ENCODE results near the gene PRR11. TPM values are rescaled to one million over a fixed set of nuclear protein-coding genes. Genes with fewer than 3 reads are reported as not detected.

The PRR11 gene
- total and polyA plus RNA-seq, 2 of the 8 experiments (the other 6 are each of a cell fraction or from before 2014, with no cell fraction given) = 32.7 to 83.0 TPM

DNA sequence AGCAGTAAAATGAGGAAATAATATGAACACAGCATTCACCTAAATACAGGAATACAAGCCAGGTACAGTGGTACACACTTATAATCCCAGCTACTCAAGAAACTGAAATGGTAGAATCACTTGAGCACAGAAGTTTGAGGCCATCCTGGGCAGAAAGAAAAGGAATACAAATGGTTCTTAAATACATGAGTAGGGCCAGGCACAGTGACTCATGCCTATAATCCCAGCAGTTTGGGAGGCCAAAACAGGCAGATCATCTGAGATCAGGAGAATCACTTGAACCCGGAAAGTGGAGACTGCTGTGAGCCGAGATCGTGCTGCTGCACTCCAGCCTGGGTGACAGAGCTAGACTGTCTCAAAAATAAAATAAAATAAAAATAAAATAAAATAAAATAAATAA is 31.3 kb downstream of the PRR11 start:
- CTCF ChIA-PET (ENCODE audit: partially characterized antibody) = no interaction called here
- peaks cover 0 to 2% of the 10 kb centered on the region in 2 experiments for H4K20me1 ChIP-seq (replicated peaks in 1 of 2; ENCODE audit: control insufficient read depth in 1 of 2, insufficient read depth in 2 of 2, low read length in 2 of 2)
- no peak overlapping the region for H4K8ac ChIP-seq (ENCODE audit: extremely low read depth, insufficient read depth, low read length)
- H2BK5ac ChIP-seq (ENCODE audit: low read depth, low read length) = no peak overlapping the region
- no peak overlapping the region for H3K56ac ChIP-seq (replicated peaks; ENCODE audit: insufficient read length, low read depth, low read length)
- no peaks in the 10 kb centered on the region; the same call in 1 of the 2 replicates for H3K79me1 ChIP-seq (ENCODE audit: low read depth, low read length)
- H2BK120ac ChIP-seq (replicated peaks; ENCODE audit: low read depth, low read length) = no peak overlapping the region
- DNase-seq (ENCODE audit: low read depth in 1 of 2, low spot score in 2 of 2) (no peak), FAIRE-seq (no peak)
- no peaks in the 10 kb centered on the region for H3K27me3 ChIP-seq (replicated peaks in 1 of 4; ENCODE audit: control insufficient read depth in 3 of 4, extremely low read depth in 1 of 4, insufficient read depth in 3 of 4, low read length in 3 of 4)
- no peaks in the 10 kb centered on the region for H3K4me1 ChIP-seq (replicated peaks in 1 of 4; ENCODE audit: control insufficient read depth in 3 of 4, insufficient read depth in 4 of 4, low read length in 3 of 4)
- TF ChIP-seq CREB1 (IDR thresholded peaks at IDR 0.05) (no peak), SIX5 (IDR thresholded peaks at IDR 0.05; ENCODE audit: low read depth, low read length) (no peak), NANOG (IDR thresholded peaks at IDR 0.05; ENCODE audit: insufficient read depth, low read depth, low read length, poor library complexity, severe bottlenecking) (no peak)
- H3K4me2 ChIP-seq (ENCODE audit: insufficient read depth in 1 of 2, low read depth in 2 of 2, low read length in 2 of 2) = no peak overlapping the region
- H2BK12ac ChIP-seq (ENCODE audit: low read depth, low read length) = no peak overlapping the region
- no peak overlapping the region for H3K27ac ChIP-seq (ENCODE audit: low read depth, low read length)
- no peak overlapping the region for H4K91ac ChIP-seq (replicated peaks; ENCODE audit: insufficient read length, low read length)
- no peak overlapping the region for H3K9ac ChIP-seq (replicated peaks in 1 of 4; ENCODE audit: extremely low read depth in 1 of 4, low read depth in 3 of 4, low read length in 3 of 4)
- no peak overlapping the region for H3K4me3 ChIP-seq (ENCODE audit: extremely low read depth in 1 of 4, insufficient read depth in 2 of 4, low read depth in 3 of 4, low read length in 4 of 4)
- H3K36me3 ChIP-seq (ENCODE audit: control insufficient read depth in 2 of 4, insufficient read depth in 4 of 4, low read length in 3 of 4) = peaks cover 4 to 30% (median 17%) of the 10 kb centered on the region in 4 experiments; a peak in 7 of 8 replicates
- no peak overlapping the region for H2AFZ ChIP-seq (ENCODE audit: low read length)
- no peak overlapping the region for H4K5ac ChIP-seq (ENCODE audit: insufficient read length, low read depth, low read length)
- H3K18ac ChIP-seq (ENCODE audit: extremely low read depth, low read length) = no peak overlapping the region
- H3K9me3 ChIP-seq (ENCODE audit: insufficient read depth in 2 of 2, low read depth in 1 of 2, low read length in 1 of 2) = no peaks in the 10 kb centered on the region
- H2BK20ac ChIP-seq (ENCODE audit: low read length) = no peak overlapping the region
- H3K23me2 ChIP-seq (ENCODE audit: low read depth, low read length) = no peaks in the 10 kb centered on the region
- no peak overlapping the region for H3K14ac ChIP-seq (ENCODE audit: insufficient read length)
- no peak overlapping the region for H3K4ac ChIP-seq (replicated peaks; ENCODE audit: insufficient read length, low read depth, low read length)
- POLR2A ChIA-PET (ENCODE audit: partially characterized antibody) = interaction anchor here (1.2 kb wide), 1 partner anchor 13 kb away, joined by 3 read pairs; no protein-coding TSS in a partner anchor
- H2AK5ac ChIP-seq (ENCODE audit: low read depth, low read length) = no peak overlapping the region
- H3K79me2 ChIP-seq (ENCODE audit: control insufficient read depth in 1 of 2, insufficient read depth in 2 of 2, low read length in 2 of 2) = no peaks in the 10 kb centered on the region
- WGBS, 2 experiments (ENCODE audit: extremely low coverage in 1 of 2, insufficient coverage in 1 of 2, insufficient read length in 1 of 2, insufficient replicate concordance in 2 of 2, low coverage in 1 of 2, low lambda C conversion rate in 2 of 2, missing lambda C conversion rate in 1 of 2) = 90% methylated on average over 3 of the region's 3 CpGs; no CpG with 5 or more reads in 1 of the 2 experiments
- H2BK15ac ChIP-seq (ENCODE audit: low read length) = no peak overlapping the region
- no peak overlapping the region for H3K23ac ChIP-seq (ENCODE audit: insufficient read length)

Measured in H1 (cell line).